ENCODE data around the gene STUB1.

Gene STUB1

DNA sequence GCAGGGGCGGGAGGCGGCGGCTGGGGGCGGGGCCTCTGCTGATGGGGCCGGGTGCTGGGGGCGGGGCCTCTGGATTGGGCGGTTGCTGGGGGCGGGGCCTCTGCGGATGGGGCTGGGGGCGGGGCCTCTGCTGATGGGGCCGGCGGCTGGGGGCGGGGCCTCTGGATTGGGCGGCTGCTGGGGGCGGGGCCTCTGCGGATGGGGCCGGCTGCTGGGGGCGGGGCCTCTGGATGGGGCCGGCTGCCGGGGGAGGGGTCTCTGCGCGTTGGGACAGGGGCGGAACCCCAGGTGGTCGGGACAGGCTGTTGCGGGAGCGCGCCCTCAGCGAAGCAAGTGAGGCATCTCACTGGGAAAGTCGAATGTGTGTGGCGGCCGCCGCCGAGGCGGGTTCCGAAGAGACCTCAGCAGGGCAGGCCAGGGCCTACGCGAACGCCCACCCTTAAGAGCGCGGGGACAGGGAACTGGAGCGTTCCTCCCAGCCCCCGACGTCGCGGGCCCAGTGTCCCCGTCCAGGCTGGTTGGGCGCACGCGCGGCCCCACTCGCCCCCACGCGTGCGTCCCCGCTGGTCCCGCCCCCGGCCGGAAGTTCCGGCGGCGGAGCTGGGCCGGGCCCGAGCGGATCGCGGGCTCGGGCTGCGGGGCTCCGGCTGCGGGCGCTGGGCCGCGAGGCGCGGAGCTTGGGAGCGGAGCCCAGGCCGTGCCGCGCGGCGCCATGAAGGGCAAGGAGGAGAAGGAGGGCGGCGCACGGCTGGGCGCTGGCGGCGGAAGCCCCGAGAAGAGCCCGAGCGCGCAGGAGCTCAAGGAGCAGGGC lies at the start of gene STUB1:
Gene STUB1 (plus strand): TSS at position 597 of the 811 bp plus-strand sequence. CDS start 116 bp downstream, at position 713.
- DNase-seq (ENCODE audit: low spot score) = peak; percentile 85

- DNase-seq (ENCODE audit: low spot score) = no peak
Measured at GRCh38 chr16:630815-631405, 49.3 kb upstream of the STUB1 start, which contains the start of gene WFIKKN1. WFIKKN1 (plus strand) TSS chr16:630985; CDS start chr16:631254, 269 bp downstream.

DNA sequence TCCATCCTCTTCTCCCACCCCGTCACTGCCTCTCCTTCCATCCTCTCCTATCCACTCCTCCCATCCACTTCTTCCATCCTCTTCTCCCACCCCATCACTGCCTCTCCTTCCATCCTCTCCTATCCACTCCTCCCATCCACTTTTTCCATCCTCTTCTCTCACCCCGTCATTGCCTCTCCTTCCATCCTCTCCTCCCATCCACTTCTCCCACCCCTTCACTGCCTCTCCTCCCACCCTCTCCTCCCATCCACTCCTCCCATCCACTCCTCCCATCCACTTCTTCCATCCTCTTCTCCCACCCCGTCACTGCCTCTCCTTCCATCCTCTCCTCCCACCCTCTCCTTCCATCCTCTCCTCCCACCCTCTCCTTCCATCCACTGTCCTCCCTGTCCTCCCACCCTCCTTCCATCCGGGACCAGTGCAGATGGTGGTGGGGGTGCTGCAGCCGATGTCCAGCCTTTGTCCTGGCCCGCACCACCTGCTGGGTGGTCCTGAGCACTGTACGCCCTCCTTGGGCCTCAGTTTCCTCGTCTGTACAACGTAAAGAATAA lies 48.3 kb upstream of the STUB1 start:
- DNase-seq (ENCODE audit: low spot score) = no peak

DNA sequence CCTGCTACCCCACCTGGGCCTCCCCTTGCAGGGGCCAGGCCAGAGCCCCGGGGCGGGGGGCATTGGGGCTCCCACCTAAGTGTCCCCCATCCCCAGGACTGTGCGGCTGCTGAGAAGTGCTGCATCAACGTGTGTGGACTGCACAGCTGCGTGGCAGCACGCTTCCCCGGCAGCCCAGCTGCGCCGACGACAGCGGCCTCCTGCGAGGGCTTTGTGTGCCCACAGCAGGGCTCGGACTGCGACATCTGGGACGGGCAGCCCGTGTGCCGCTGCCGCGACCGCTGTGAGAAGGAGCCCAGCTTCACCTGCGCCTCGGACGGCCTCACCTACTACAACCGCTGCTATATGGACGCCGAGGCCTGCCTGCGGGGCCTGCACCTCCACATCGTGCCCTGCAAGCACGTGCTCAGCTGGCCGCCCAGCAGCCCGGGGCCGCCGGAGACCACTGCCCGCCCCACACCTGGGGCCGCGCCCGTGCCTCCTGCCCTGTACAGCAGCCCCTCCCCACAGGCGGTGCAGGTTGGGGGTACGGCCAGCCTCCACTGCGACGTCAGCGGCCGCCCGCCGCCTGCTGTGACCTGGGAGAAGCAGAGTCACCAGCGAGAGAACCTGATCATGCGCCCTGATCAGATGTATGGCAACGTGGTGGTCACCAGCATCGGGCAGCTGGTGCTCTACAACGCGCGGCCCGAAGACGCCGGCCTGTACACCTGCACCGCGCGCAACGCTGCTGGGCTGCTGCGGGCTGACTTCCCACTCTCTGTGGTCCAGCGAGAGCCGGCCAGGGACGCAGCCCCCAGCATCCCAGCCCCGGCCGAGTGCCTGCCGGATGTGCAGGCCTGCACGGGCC lies 47.5 kb upstream of the STUB1 start:
- DNase-seq (ENCODE audit: low spot score) = no peak

GRCh38 chr16:633336-634050 lies 46.7 kb upstream of the STUB1 start:
- DNase-seq (ENCODE audit: low spot score) = no peak

GRCh38 chr16:634051-634670 lies 46.0 kb upstream of the STUB1 start:
- DNase-seq (ENCODE audit: low spot score) = no peak

DNA sequence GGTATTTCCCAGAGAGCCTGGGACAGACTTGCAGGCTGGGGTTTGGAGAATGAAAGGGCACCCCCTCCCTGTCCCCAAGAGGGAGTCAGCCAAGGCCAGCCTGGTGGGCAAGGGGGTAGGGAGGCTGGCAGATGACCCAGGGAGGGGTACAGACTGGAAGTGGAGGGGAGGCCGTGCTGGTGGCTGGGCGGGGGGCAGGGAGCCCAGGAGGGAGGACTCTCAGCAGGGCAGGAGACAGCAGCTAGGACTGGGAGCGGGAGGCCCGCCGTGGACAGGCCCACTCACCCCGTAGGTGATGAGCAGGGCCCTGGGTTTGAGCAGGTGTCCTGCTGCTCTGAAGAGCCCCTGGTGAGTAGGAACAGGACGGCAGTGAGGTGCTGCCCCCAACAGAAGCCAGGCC lies 45.2 kb upstream of the STUB1 start:
- no peak for DNase-seq (ENCODE audit: low spot score)

GRCh38 chr16:635573-636205 lies 44.5 kb upstream of the STUB1 start:
- no peak for DNase-seq (ENCODE audit: low spot score)

DNA sequence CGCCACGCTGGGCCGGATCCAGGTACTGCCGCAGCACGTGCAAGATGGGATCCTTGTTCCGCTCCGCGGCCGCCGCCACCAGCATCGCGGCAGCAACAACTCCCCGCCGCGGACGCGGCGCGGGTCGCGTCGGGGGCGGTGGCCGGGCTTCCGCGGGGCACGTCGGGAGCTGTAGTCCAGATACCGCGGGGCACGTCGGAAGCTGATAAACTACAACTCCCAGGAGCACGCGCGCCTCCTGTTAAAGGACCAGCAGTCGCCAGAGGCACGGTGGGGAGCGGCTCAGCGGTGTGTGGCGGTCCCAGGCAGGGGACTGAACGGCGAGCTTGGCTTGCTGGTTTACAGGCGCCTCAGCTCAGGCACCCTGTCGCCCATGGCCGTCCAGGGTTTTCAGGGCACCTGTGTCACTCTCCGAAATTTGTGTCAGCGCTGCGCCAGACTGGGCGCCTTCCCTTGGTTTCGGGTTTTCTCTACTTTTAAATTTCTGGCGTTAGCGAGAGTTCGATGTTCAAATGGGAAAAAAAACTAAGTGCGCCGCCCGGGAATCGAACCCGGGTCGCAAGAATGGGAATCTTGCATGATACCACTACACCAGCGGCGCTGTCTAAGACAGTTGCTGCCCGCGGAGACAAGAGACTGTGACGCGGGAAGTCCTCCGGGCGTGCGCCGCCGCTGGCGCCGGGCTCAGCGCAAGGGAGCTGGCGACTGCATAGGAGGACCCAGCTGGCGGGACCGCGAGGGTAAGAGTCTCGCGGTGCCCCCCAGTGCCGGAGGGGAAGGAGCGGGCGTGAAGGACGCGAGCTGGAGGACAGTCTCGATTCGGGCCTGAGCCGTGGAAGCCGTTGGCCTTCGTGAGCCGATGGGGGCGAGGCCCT lies 43.8 kb upstream of the STUB1 start, which contains the start of gene METTL26:
Gene METTL26 (minus strand): TSS at position 100 of the 875 bp plus-strand sequence. CDS start 15 bp downstream, at position 85.
- DNase-seq (ENCODE audit: low spot score) = peak; percentile 95

DNA sequence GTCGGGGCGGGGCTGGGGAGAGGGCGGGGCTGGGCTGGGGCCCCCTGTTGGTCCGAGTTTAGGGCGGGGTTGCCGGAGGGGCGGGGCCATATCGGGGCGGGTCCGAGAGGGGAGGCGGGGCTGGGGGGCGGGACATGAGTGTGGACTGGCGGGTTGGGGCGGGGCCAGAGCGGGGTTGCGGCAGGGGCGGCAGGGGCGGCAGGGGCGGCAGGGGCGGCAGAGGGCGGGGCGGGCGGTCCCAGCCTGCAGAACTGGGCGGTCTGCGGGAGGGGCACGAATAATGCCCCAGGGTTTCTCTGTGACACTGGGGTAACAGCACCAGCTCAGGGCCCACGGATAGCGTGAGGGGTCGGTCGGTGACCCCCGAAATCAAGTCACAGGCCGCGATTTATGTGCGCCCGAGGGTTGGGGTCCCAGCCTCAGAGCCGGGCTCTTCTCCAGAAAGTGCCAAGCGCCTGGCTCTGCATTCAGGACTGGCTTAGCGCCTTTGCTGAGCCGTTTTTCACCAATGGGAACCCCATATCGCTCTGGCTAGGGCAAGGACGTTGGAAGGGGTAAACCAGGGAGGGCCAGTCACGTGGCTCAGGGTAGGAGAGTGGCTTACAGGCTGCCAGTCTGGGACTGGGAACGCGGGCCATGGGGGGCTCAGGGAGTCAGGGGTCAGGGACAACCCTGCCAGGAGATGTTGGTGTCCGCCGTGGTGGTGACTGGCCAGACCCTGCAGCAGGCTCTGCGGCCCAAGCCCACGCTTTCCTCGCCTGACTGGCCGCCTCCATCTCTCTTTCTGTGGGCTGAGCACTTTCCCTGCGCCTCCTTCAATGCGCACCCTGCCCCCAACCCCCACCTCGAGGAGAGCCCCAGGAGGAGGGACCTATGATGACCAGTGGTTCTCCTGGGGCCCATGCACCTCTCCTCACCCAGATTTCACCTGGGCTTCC lies 42.9 kb upstream of the STUB1 start:
- peak; percentile 63 for DNase-seq (ENCODE audit: low spot score)

DNA sequence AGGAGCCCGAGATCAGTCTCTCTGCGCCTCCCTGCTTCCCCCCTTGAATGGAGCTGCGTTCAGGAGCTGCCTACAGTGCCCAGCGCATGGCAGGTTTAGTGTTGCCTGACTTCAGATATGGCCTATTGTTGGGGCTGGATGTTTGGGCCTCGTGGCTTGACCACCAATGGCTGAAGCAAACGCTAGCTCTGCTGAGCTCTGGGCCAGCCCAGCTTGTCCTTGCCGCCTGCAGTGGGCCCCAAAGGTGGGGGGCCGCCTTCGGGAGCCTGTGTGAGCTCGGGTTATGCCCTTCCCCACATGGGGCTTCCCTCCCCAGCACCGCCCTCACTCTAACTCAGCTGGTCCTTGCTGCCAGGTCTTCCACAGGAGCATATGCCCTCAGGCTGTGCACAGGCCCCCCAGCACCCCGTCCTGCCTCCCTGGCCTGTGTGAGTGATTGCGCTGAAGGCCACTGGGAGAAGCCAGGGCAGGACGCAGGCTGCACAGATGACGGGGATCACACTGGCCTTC lies 42.1 kb upstream of the STUB1 start:
- no peak for DNase-seq (ENCODE audit: low spot score)

DNA sequence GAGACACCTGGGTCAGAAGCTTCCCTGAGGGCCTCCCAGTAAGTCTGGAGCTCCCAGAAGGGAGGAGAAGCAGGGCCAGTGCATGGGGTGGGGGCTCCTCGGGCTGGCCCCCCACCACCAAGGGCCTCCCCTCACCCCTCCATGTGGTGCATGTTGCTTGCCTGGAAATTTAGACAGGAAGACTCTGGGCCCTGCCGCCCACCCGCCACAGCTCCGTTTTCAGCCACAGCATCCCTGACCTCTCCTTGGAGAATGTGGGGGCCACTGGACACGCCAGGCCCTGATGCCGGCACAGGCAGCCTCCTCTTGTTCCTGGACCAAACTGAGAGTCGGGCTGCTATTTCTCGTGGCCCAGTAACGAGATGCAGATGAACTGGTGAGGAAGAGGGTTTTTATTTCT lies 41.4 kb upstream of the STUB1 start:
- no peak for DNase-seq (ENCODE audit: low spot score)

- no peak for DNase-seq (ENCODE audit: low spot score)
Measured at GRCh38 chr16:640614-641013, 39.6 kb upstream of the STUB1 start.

DNA sequence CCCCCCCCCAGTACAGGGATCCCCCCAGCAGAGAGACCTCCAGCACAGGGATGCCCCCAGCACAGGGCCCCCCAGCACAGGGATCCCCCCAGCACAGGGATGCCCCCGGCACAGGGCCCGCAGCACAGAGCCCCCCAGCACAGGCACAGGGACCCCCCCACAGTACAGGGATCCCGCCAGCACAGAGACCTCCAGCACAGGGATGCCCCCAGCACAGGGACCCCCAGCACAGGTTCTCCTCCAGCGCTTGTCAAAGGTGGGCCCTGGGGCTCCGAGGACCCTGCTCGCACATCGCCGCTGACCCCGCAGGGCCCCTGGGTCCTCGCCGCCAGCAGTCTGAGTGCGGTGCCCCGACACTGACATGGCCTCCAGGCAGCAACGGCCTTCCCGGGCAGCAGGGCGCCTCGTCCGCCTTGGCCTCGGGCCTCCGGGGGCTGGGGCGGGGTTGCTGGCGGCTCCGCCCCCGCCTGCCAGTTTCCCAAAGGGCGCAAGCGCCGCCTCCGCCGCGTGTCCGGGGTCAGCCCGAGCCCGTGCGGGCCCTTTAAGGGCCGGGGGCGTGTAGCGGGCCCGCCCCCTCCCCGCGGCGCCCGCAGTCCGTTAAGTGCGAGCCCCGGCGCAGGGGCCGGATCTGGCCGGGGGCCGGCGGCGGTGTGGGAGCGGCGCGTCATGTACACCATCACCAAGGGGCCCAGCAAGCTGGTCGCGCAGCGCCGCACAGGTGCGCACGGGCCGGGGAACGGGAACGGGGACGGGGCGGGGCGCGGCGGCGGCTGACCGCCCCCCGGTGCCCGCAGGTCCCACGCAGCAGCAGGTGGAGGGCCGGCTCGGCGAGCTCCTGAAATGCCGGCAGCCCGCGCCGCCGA lies 38.7 kb upstream of the STUB1 start, which contains the start of gene MCRIP2:
Gene MCRIP2 (plus strand): TSS at position 503 of the 863 bp plus-strand sequence. CDS start 164 bp downstream, at position 667.
- peak; percentile 68 for DNase-seq (ENCODE audit: low spot score)

- DNase-seq (ENCODE audit: low spot score) = no peak
Measured at GRCh38 chr16:642189-643049, 37.8 kb upstream of the STUB1 start.

GRCh38 chr16:643050-643368 lies 37.2 kb upstream of the STUB1 start:
- no peak for DNase-seq (ENCODE audit: low spot score)
